Endothelial cell of umbilical vein (primary cell): Measurements from ENCODE around the gene VAC14. TPM values are rescaled to one million over a fixed set of nuclear protein-coding genes. Genes with fewer than 3 reads are reported as not detected.

Experiments used
- BruUV-seq: library from RNA; stranded (reverse); fragments of 400-500 nt; replicated peaks from 2 replicates; lab custom pipeline; 2021; lab: Mats Ljungman, UMichigan
- CTCF ChIA-PET: fragments of 300-600, 350-600 bp; sonication (Branson Sonifier 250); formaldehyde crosslinking; loops from one replicate; lab custom pipeline; 2021; ENCODE audit warnings: antibody characterized with exemption, inconsistent platforms; lab: Charles Lee
- POLR2A ChIA-PET: fragments of 300-600, 350-600 bp; sonication (Branson Sonifier 250); formaldehyde crosslinking; loops from one replicate; lab custom pipeline; 2021; ENCODE audit warnings: antibody characterized with exemption, inconsistent platforms; lab: Charles Lee
- DNase-seq: peaks from one replicate; pipeline ENCODE4 v3.0.0-alpha.2; 2011; ENCODE audit warnings: low read depth, low spot score
- FAIRE-seq: peaks from 2 replicates; lab custom pipeline; 2011; peaks lifted over from hg19 to GRCh38; lab: Jason Lieb, UNC
- H2AFZ ChIP-seq: 2 replicates; pipeline ENCODE4 v1.6.0; 2012; ENCODE audit warnings: low read depth, low read length, control low read depth, inconsistent platforms
- H3K27ac ChIP-seq: 2 replicates; pipeline ENCODE4 v1.5.1; 2011; ENCODE audit warnings: low read depth, mild to moderate bottlenecking, control low read depth, low read length, moderate library complexity; ENCODE audit not compliant: insufficient read depth
- H3K27me3 ChIP-seq, 2 experiments: 2 replicates each; pipeline versions ENCODE4 v1.6.0 to v1.6.1; 2011; ENCODE audit warnings: low read length in 2 of 2, mixed read lengths in 1 of 2; ENCODE audit not compliant: control insufficient read depth in 2 of 2, insufficient read depth in 2 of 2
- H3K36me3 ChIP-seq, 2 experiments: 2 replicates in 1 of 2; 3 replicates in 1 of 2; pipeline ENCODE4 v1.5.1; 2011; ENCODE audit warnings: low read length in 2 of 2, mild to moderate bottlenecking in 1 of 2, moderate library complexity in 1 of 2; ENCODE audit not compliant: control insufficient read depth in 2 of 2, insufficient read depth in 2 of 2; ENCODE audit errors: extremely low read depth in 1 of 2
- H3K4me1 ChIP-seq: 3 replicates; pipeline ENCODE4 v1.5.1; 2011; ENCODE audit warnings: mild to moderate bottlenecking, low read length; ENCODE audit not compliant: control insufficient read depth, insufficient read depth; ENCODE audit errors: extremely low read depth
- H3K4me2 ChIP-seq: 2 replicates; pipeline ENCODE4 v1.6.1; 2011; ENCODE audit warnings: low read length, control low read depth, mixed read lengths; ENCODE audit not compliant: insufficient read depth
- H3K4me3 ChIP-seq, 3 experiments: fragments of 200-600 bp in 1 of 3; sonication (generic), shearing (Covaris generic) in 1 of 3; replicated peaks in 1 of 3; 2 replicates each; pipeline ENCODE4 v1.5.1; 2011 to 2016; ENCODE audit warnings: control low read depth in 3 of 3, low read length in 3 of 3, mild to moderate bottlenecking in 2 of 3, inconsistent platforms in 1 of 3, low read depth in 1 of 3, moderate library complexity in 1 of 3; ENCODE audit not compliant: insufficient read depth in 1 of 3
- H3K79me2 ChIP-seq: 2 replicates; pipeline ENCODE4 v1.6.0; 2012; ENCODE audit warnings: low read length, inconsistent platforms; ENCODE audit not compliant: control insufficient read depth, insufficient read depth
- H3K9ac ChIP-seq: replicated peaks from 2 replicates; pipeline ENCODE3; 2011; ENCODE audit warnings: low read length, control low read depth; ENCODE audit not compliant: insufficient read depth; ENCODE audit errors: extremely low read depth
- H3K9me1 ChIP-seq: replicated peaks from 3 replicates; pipeline ENCODE4 v1.6.0; 2011; ENCODE audit warnings: mild to moderate bottlenecking, low read length; ENCODE audit not compliant: control insufficient read depth, insufficient read depth; ENCODE audit errors: extremely low read depth
- H3K9me3 ChIP-seq: replicated peaks from 2 replicates; pipeline ENCODE4 v1.5.1; 2012; ENCODE audit warnings: low read length, inconsistent platforms; ENCODE audit not compliant: control insufficient read depth, insufficient read depth
- H4K20me1 ChIP-seq: replicated peaks from 2 replicates; pipeline ENCODE3; 2011; ENCODE audit warnings: mild to moderate bottlenecking, low read length; ENCODE audit not compliant: control insufficient read depth, insufficient read depth; ENCODE audit errors: extremely low read depth
- CTCF ChIP-seq, 2 donors: IDR thresholded peaks; 1 replicate in 1 of 2; 2 replicates in 1 of 2; pipeline ENCODE4 v1.5.1; 2011; ENCODE audit warnings: low read length in 2 of 2, mild to moderate bottlenecking in 2 of 2, moderate library complexity in 2 of 2, control low read depth in 1 of 2, inconsistent platforms in 1 of 2, low read depth in 1 of 2; ENCODE audit not compliant: insufficient read depth in 1 of 2; ENCODE audit errors: extremely low read depth in 1 of 2
- EZH2 ChIP-seq: IDR thresholded peaks from 2 replicates; pipeline ENCODE4 v1.6.1; 2012; ENCODE audit warnings: borderline replicate concordance, low read depth, mild to moderate bottlenecking, moderate library complexity, low read length, inconsistent platforms; ENCODE audit not compliant: severe bottlenecking
- FOS ChIP-seq: IDR thresholded peaks from 2 replicates; pipeline ENCODE4 v1.6.1; 2011; ENCODE audit warnings: mild to moderate bottlenecking, low read length, moderate library complexity, borderline replicate concordance; ENCODE audit not compliant: insufficient read depth
- GATA2 ChIP-seq: IDR thresholded peaks from 2 replicates; pipeline ENCODE4 v1.7.0; 2011; ENCODE audit warnings: low read depth, mild to moderate bottlenecking, moderate library complexity, mixed read lengths, low read length; ENCODE audit not compliant: insufficient read length, insufficient read depth
- JUN ChIP-seq: IDR thresholded peaks from 2 replicates; pipeline ENCODE4 v1.6.1; 2011; ENCODE audit warnings: borderline replicate concordance, low read depth; ENCODE audit not compliant: insufficient read length, insufficient read depth
- MAX ChIP-seq: IDR thresholded peaks from 2 replicates; pipeline ENCODE4 v1.6.1; 2011; ENCODE audit not compliant: insufficient read depth, insufficient read length
- MYC ChIP-seq: IDR thresholded peaks from one replicate; pipeline ENCODE4 v1.6.1; 2011; ENCODE audit warnings: mild to moderate bottlenecking, low read depth, low read length
- POLR2A ChIP-seq: IDR thresholded peaks from 2 replicates; pipeline ENCODE4 v1.6.1; 2012; ENCODE audit warnings: low read depth, mild to moderate bottlenecking, control low read depth, low read length
- POLR2AphosphoS5 ChIP-seq: IDR thresholded peaks from 2 replicates; pipeline ENCODE4 v1.6.1; 2012; ENCODE audit warnings: low read depth, mild to moderate bottlenecking, control low read depth, low read length, moderate library complexity; ENCODE audit not compliant: insufficient read depth
- dilution Hi-C: fragments of 300-500 bp; cut with MboI; formaldehyde crosslinking; loops from one replicate; pipeline ENCODE4 v1.15.0; 2019; ENCODE audit warnings: low sequenced_read_pairs; ENCODE audit not compliant: extremely low pct_ligation_motif_present
- intact Hi-C: fragments of 100-400 bp; cut with micrococcal nuclease; formaldehyde crosslinking; loops from one replicate; pipeline ENCODE4 v1.10.0; 2022
- polyA plus RNA-seq, 4 experiments: library from polyadenylated mRNA; depleted of rRNA in 3 of 4; stranded (reverse) in 3 of 4; unstranded in 1 of 4; fragments of >200 nt; gene quantifications; 2 replicates each; pipeline versions ENCODE4 v1.2.1 to v1.2.3, GENCODE V29; 2011 to 2012; ENCODE audit warnings: missing spikeins in 1 of 4
- total RNA-seq: library from RNA; stranded (reverse); gene quantifications from 2 replicates; pipeline ENCODE4 v1.2.3, GENCODE V29; 2021

Gene VAC14
- total and polyA plus RNA-seq, 2 donors (not counting 3 experiments of a cell fraction or from before 2014, with no cell fraction given): 37.6 to 57.9 TPM

- TF ChIP-seq POLR2AphosphoS5: peak; percentile 54
- no peak for TF ChIP-seq JUN
- peak; percentile 36 for TF ChIP-seq POLR2A
- TF ChIP-seq GATA2: no peak
- H3K4me1 ChIP-seq: peaks cover 28% of the 10 kb centered on the region
- peak; percentile 90 for DNase-seq
Observed at GRCh38 chr16:70750893-70751467, 50.0 kb downstream of the VAC14 start.

GRCh38 chr16:70749681-70750601 lies 51.0 kb downstream of the VAC14 start:
- Histone ChIP-seq H4K20me1 (no peaks in the 10 kb centered on the region), H3K9ac (no peak overlapping the region), H3K4me3 (no peak overlapping the region), H3K9me3 (no peaks in the 10 kb centered on the region), H3K9me1 (no peaks in the 10 kb centered on the region), H3K79me2 (no peaks in the 10 kb centered on the region), H3K27ac (no peak overlapping the region), H3K27me3 (no peaks in the 10 kb centered on the region), H3K4me2 (no peak overlapping the region), H2AFZ (no peak overlapping the region), H3K4me1 (peaks cover 28% of the 10 kb centered on the region), H3K36me3 (no peaks in the 10 kb centered on the region)
- TF ChIP-seq MYC: no peak
- TF ChIP-seq MAX: no peak
- TF ChIP-seq CTCF (IDR thresholded peaks at IDR 0.05; ENCODE audit: extremely low read depth in 1 of 2, insufficient read depth in 1 of 2, low read depth in 1 of 2, low read length in 2 of 2): no peak
- no peak for TF ChIP-seq EZH2
- no peak for TF ChIP-seq POLR2A
- TF ChIP-seq GATA2: no peak
- TF ChIP-seq POLR2AphosphoS5: no peak
- no peak for TF ChIP-seq JUN
- no peak for TF ChIP-seq FOS
- intact Hi-C loops: no loop called here
- BruUV-seq: no TSS peak
- dilution Hi-C loops: no loop called here
- POLR2A ChIA-PET: no interaction called here
- FAIRE-seq (no peak), DNase-seq (peak; percentile 6)
- CTCF ChIA-PET: interaction anchor here (1.2 to 5.0 kb wide), 9 partner anchors 9 to 96 kb away, joined by 4 to 42 read pairs (median 6); no protein-coding TSS in a partner anchor

More at GRCh38 chr16:70750893-70751467, 50.0 kb downstream of the VAC14 start:
- intact Hi-C loops (no loop called here), dilution Hi-C loops (no loop called here)
- ChIA-PET CTCF (interaction anchor here (1.2 to 5.0 kb wide), 9 partner anchors 9 to 97 kb away, joined by 4 to 42 read pairs (median 6); no protein-coding TSS in a partner anchor), POLR2A (no interaction called here)
- Histone ChIP-seq H4K20me1 (no peaks in the 10 kb centered on the region), H3K4me3 (no peak overlapping the region), H3K27me3 (no peaks in the 10 kb centered on the region), H3K9ac (no peak overlapping the region), H3K4me2 (peak overlapping the region; percentile 6), H3K9me1 (no peaks in the 10 kb centered on the region), H3K9me3 (no peaks in the 10 kb centered on the region), H3K79me2 (no peaks in the 10 kb centered on the region), H2AFZ (peak overlapping the region; percentile 9), H3K27ac (peak overlapping the region; percentile 19), H3K36me3 (no peaks in the 10 kb centered on the region)
- peak; percentile 95 for FAIRE-seq
- no TSS peak for BruUV-seq
